Lower leg skin (tissue), 3 donors: ENCODE data around the gene ROBO1.

ENCODE experiments used
- CTCF ChIP-seq, 3 donors: fragments of 450-650 bp; IDR thresholded peaks; one replicate each; pipeline ENCODE4 v1.5.1; 2016; ENCODE audit warnings: antibody characterized with exemption in 3 of 3, mild to moderate bottlenecking in 3 of 3, moderate library complexity in 2 of 3
- POLR2A ChIP-seq, 2 donors: fragments of 450-650 bp; IDR thresholded peaks; one replicate each; pipeline ENCODE4 v1.6.1; 2016 to 2017; ENCODE audit warnings: antibody characterized with exemption in 2 of 2, mild to moderate bottlenecking in 1 of 2, moderate library complexity in 1 of 2

GRCh38 chr3:78875851-78876250, 891.9 kb downstream of the ROBO1 start:
- no peak for TF ChIP-seq CTCF (IDR thresholded peaks at IDR 0.05)
- TF ChIP-seq POLR2A (IDR thresholded peaks at IDR 0.05) = no peak
